ENCODE results near the gene MYO1F. TPM values are rescaled to one million over a fixed set of nuclear protein-coding genes. Genes with fewer than 3 reads are reported as not detected.
"Not testable (repeated sequence)": the region's sequence is repeated elsewhere in the genome, so short reads cannot be mapped to it uniquely, and the experiment has no call there.

The MYO1F gene
- total RNA-seq, 1 experiment from 2014 or later: 0.05 TPM

DNA sequence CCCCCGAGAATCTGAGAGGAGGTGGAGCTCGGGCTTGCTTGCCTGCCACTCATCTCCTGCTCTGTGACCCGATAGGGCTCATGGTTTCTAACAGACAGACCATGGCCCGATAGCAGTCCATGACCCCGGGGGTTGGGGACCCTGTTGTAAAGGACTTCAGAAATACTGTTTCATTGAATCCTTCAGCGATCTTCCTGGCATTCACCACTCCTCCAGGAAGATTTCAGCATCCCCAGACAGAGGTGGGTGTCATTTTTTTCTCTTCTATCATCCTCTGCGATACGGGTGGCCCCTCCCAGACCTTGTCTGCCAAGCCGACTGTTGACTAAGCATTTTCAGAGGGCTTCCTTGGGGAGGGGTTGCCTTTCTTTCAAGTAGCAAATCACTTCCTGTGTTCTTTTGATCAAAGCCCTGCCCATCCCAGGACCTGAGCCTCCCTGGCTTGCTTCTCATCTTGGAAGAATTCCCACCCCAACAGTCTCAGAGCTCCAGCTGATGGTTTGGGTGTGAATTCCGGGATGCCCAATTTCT is 1.7 kb downstream of the MYO1F start:
- in situ Hi-C loops (cut with HindIII; ENCODE audit: low pct_unique_long_range_greater_than_20kb, low sequenced_read_pairs): no loop called here
- no peak for DNase-seq (ENCODE audit: low read depth, low spot score)

DNA sequence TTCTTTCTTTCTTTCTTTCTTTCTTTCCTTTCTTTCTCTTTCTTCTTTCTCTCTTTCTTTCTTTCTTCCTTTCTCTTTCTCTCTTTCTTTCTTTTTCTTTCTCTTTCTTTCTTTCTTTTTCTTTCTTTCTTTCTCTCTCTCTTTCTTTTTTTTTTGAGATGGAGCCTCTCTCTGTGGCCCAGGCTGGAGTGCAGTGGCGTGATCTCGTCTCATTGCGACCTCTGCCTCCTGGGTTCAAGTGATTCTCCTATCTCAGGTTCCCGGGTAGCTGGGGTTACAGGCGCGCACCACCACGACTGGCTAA is 2.7 kb downstream of the MYO1F start:
- in situ Hi-C loops (cut with HindIII; ENCODE audit: low pct_unique_long_range_greater_than_20kb, low sequenced_read_pairs); DNase-seq (ENCODE audit: low read depth, low spot score): not testable (repeated sequence)

DNA sequence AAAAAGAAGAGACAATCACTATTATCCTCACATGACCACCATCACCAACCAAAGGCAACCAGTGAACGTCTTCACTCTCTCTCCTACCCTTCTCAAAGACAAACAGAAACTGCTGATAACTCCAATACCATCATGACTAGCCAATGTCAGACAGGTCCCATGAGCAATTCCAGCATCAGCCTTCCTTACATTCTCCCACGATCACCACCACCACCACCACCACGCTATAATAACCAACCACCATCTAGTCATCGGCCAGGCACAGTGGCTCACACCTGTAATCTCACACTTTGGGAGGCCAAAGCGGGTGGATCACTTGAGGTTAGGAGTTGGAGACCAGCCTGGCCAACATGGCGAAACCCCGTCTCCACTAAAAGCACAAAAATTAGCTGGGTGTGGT is 3.9 kb downstream of the MYO1F start:
- no peak for DNase-seq (ENCODE audit: low read depth, low spot score)
- in situ Hi-C loops (cut with HindIII; ENCODE audit: low pct_unique_long_range_greater_than_20kb, low sequenced_read_pairs): no loop called here

DNA sequence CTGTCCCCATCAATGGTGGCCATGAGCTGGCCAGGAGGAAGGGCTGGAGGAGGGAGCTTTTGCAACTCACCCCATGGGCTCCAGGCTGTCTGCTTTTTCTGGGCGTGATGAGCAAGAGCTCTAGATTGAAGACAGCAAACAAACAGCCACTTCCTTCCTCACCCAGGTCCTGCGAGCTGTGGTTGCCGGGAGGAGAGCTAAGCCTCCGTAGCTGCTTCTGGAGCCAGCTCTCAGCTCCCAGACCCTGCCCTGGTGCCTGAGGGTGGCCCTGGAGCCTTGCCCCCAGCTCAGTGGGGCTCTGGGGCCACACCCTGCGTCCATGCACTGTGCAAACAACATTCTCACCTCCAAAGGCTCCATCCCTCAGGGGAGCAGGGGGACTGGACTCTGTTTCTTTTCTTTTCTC is 6.2 kb downstream of the MYO1F start:
- in situ Hi-C loops (cut with HindIII; ENCODE audit: low pct_unique_long_range_greater_than_20kb, low sequenced_read_pairs): no loop called here
- DNase-seq (ENCODE audit: low read depth, low spot score): no peak

DNA sequence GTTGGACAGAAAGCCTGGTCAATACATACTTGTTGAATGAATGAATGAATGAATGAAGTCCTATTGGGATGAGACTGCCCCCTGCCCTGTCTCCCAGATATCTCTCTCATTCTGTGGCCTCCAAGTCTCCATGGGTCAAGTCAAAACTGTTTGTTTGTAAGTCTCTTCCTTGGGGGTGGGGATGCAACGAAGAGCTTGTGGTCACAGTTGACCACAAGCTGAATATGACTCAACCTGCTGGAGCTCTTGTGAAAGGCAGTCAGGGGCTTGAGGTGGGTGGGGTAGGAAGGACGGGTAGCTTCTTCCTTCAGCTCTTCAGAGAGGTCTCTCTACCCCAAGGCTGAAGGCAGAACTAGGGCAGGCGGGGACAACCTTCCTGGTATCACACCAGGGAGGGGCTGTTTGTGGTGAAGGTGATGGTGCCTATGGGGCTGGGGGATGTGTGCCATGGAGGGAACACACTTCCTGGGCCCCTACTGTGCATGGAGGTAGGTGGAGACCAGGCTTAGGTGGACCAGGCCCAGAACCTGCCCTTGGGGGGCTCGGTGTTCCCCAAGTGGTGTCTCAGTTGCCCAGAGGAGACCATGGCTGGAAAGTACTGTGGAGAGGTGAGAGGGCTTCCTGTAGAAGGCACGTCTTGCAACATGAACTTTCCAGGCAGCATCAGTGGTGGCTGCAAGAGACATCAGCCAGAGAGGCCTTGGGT is 8.0 kb downstream of the MYO1F start:
- peak; percentile 62 for DNase-seq (ENCODE audit: low read depth, low spot score)
- in situ Hi-C loops (cut with HindIII; ENCODE audit: low pct_unique_long_range_greater_than_20kb, low sequenced_read_pairs): no loop called here

DNA sequence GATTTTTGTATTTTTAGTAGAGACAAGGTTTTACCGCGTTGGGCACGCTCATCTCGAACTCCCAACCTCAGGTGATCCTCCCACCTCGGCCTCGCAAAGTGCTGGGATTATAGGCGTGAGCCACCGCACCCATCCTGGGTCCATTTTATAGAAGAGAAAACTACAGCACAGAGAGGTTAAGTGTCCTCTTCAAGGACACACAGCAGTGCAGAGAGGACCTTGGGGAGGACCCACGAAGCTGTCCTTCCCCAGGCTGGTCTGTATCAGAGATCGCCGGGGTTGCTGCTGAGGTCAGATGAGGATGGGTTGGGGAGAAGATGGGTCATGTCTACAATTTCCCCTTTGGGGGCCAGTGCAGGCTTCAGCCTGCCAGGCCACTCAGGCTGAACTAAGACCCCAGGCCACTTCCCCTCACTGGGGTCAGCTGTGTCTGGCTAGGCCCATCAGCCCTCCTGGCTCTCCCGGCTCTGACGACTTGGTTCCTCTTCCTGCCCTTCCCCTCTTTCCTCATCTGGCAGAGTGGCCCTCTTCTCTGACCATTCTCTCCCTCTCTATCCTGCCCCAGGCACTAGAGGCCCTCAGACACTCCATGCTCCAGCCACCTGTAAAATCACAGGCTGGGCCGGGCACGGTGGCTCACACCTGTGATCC is 9.6 kb downstream of the MYO1F start:
- DNase-seq (ENCODE audit: low read depth, low spot score): no peak
- in situ Hi-C loops (cut with HindIII; ENCODE audit: low pct_unique_long_range_greater_than_20kb, low sequenced_read_pairs): no loop called here

DNA sequence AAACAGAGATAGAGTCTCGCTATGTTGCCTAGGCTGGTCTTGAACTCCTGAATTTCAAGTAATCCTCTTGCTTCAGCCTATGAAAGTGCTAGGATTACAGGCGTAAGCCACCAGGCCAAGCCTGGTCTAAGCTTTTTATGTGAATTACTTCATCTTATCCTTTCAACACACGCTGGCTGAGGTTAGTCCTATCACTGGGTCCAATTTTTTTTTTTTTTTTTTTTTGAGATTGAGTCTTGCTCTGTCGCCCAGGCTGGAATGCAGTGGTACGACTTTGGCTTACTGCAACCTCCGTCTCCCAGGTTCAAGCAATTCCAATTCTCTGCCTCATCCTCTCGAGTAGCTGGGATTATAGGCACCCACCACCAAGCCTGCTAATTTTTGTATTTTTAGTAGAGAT is 10.4 kb downstream of the MYO1F start:
- in situ Hi-C loops (cut with HindIII; ENCODE audit: low pct_unique_long_range_greater_than_20kb, low sequenced_read_pairs): no loop called here
- DNase-seq (ENCODE audit: low read depth, low spot score): no peak

DNA sequence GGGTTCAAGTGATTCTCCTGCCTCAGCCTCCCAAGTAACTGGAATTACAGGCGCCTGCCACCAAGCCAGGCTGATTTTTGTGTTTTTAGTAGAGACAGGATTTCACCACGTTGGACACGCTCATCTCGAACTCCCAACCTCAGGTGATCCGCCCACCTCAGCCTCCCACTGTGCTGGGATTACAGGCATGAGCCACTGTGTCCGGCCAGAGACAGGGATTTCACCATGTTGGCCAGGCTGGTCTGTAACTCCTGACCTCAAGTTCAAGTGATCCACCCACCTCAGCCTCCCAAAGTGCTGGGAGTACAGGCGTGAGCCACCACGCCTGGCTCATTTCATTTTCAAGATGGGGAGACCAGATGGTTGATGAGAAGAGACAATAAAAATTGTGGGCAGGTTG is 12.4 kb downstream of the MYO1F start:
- DNase-seq (ENCODE audit: low read depth, low spot score); in situ Hi-C loops (cut with HindIII; ENCODE audit: low pct_unique_long_range_greater_than_20kb, low sequenced_read_pairs): not testable (repeated sequence)

DNA sequence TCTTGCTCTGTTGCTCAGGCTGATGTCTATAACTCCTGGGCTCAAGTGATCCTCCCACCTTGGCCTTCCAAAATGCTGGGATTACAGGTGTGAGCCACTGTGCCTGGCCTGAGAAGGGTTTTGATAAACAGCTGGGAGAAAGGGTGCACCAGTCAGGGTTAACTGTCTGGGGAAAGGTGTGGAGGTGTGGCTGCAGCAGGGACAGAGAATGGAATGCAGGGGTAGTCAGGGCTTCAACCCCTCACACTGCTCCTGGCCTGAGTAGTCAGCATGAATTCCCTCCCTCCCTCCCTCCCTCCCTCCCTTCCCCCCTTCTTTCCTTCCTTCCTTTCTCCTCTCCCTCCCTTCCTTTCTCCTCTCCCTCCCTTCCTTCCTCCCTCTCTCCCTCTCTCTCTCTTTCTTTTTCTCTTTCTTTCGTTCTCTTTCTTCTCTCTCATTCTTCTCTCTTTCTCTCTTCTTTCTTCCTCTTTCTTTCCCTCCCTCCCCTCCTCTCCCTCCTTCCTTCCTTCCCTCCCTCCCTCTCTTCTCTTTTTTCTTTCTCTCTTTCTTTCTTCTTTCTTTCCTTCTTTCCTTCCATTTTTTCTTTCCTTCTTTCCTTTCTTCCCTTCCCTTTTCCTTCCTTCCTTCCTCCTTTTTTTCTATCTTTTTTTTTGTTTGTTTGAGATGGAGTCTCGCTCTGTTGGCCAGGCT is 16.0 kb downstream of the MYO1F start:
- in situ Hi-C loops (cut with HindIII; ENCODE audit: low pct_unique_long_range_greater_than_20kb, low sequenced_read_pairs): no loop called here
- DNase-seq (ENCODE audit: low read depth, low spot score): no peak

DNA sequence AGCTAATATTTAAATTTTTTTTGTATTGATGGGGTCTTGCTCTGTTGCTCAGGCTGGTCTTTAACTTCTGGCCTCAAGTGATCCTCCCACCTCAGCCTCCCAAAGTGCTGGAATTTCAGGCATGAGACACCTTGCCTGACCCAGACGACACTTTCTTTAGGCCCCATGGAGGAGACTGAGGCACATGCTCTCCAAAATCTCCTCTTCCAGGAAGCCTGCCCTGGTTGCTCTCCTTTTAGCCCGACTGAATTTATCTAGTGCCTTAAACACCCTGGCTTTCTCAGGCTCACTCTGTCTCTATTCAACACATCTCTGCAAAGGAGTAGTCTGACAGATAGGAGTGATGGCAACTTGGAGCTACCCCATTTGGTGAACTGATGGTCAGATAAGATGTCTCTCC is 18.9 kb downstream of the MYO1F start:
- in situ Hi-C loops (cut with HindIII; ENCODE audit: low pct_unique_long_range_greater_than_20kb, low sequenced_read_pairs): no loop called here
- DNase-seq (ENCODE audit: low read depth, low spot score): no peak

DNA sequence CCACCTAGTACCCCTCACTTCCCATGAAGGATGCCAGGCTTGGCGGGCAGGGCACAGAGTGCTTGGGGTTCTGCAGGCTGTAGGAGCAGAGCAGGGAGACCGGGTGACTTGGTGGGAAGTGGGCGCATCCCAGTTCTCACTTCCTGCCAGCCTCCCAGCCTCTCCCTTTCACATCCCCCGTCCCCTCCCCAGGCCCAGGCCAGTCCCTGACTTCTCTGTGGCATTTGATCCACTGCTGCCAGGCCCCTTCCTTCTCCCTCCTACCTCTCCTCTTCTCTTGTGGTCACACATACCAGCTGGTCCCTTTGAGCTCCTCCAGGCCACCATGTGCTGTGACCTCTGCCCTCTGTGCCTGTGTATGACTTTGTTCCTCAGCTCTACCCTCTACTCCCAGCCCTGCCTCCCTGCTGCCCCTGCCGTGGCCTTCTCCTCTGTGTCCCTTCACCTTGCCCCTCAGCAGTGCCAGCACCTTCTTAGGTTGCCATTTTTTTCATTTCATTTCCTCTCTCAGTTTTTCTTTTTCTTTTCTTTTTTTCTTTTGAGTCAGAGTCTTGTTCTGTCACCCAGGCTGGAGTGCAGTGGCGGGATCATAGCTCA is 19.5 kb downstream of the MYO1F start:
- no peak for DNase-seq (ENCODE audit: low read depth, low spot score)

DNA sequence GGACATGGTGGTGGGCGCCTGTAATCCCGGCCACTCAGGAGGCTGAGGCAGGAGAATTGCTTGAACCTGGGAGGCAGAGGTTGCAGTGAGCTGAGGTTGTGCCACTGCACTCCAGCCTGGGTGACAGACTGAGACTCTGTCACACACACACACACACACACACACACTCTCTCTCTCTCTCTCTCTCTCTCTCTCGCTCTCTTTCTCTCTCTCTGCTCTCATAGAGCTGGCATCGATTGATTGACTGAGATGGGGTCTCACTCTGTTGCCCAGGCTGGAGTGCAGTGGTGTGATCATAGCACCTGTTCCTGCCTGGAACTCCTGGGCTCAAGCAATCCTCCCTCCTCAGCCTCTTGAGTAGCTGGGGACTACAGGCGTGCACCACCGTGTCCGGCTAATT is 23.5 kb downstream of the MYO1F start:
- in situ Hi-C loops (cut with HindIII; ENCODE audit: low pct_unique_long_range_greater_than_20kb, low sequenced_read_pairs); DNase-seq (ENCODE audit: low read depth, low spot score): not testable (repeated sequence)

More for the DNA sequence above, 19.5 kb downstream of the MYO1F start:
- in situ Hi-C loops (cut with HindIII; ENCODE audit: low pct_unique_long_range_greater_than_20kb, low sequenced_read_pairs): no loop called here

DNA sequence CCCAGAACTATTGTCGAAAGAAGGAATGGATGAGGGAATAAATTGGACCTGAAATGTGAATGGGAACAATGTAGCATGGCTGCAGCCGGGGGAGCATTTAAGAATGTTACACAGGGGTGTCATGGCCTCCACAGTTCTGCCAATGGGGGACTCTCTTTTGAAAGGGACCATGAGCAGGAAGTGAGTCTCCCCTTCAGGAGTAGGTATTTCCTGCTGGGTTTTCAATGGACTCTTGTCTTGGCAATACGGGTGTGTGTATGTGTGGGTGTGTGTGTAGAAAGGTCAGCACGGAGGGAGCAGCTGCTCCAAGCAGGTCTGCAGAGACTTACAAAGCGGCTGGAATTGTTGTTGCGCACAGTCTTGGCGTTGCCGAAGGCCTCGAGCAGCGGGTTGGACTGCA is 24.4 kb downstream of the MYO1F start:
- in situ Hi-C loops (cut with HindIII; ENCODE audit: low pct_unique_long_range_greater_than_20kb, low sequenced_read_pairs): no loop called here
- peak; percentile 66 for DNase-seq (ENCODE audit: low read depth, low spot score)

DNA sequence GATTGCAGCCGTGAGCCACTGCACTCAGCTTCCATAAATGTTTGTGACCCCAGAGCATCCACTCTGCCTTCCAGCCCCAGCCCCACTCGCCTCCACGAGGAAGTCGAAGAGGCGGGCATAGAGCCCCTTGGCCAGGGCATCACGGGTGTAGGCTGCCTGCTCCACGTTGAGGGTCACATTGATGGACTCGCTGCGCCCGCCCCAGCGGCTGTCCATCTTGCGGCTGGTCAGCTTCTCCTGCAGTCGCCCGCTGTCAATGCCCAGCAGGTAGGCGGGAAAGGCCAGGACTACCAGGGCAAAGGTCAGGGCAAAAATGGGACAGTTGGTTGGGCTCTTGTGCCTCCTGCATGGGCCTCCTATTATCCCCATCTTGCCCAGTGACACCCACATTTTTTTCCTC is 27.2 kb downstream of the MYO1F start:
- in situ Hi-C loops (cut with HindIII; ENCODE audit: low pct_unique_long_range_greater_than_20kb, low sequenced_read_pairs): no loop called here
- DNase-seq (ENCODE audit: low read depth, low spot score): no peak

DNA sequence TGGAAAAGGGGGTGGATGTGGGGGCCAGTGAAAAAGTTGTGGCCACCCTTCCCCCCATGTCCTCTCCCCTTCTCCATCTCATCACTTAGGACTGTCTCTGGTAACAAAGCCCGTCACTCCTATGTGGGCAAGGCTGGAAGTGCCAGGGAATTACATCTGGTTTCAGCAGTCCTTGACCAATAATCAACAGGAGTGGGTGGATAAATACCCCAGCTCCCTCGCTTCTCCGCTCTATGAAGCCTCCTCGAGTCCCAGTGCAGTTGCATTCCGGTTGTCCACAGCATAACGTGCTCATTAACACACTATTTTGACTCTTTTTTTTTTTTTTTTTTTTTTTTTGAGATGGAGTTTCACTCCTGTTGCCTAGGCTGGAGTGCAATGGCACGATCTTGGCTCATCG is 31.5 kb downstream of the MYO1F start:
- DNase-seq (ENCODE audit: low read depth, low spot score): no peak
- in situ Hi-C loops (cut with HindIII; ENCODE audit: low pct_unique_long_range_greater_than_20kb, low sequenced_read_pairs): no loop called here

DNA sequence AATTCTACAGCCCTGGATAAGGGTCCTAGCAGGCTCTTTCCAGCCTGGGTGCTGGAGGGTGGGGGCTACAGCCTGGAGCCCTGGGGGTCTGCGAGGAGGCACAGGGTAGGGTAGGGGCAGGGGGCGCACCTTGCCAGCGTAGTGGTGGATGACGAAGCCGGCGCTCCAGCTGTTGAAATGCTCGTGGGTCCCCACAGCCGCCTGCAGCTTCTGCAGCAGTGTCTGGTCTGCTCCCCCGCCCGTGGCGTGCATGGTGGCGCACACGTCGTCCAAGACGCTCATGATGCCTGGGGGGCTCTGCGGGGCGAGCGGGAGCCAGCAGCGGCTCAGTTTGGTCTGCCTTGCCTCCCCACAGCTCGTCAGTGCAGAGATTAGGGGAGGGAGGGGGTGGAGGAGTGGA is 33.1 kb downstream of the MYO1F start:
- no peak for DNase-seq (ENCODE audit: low read depth, low spot score)
- in situ Hi-C loops (cut with HindIII; ENCODE audit: low pct_unique_long_range_greater_than_20kb, low sequenced_read_pairs): no loop called here

DNA sequence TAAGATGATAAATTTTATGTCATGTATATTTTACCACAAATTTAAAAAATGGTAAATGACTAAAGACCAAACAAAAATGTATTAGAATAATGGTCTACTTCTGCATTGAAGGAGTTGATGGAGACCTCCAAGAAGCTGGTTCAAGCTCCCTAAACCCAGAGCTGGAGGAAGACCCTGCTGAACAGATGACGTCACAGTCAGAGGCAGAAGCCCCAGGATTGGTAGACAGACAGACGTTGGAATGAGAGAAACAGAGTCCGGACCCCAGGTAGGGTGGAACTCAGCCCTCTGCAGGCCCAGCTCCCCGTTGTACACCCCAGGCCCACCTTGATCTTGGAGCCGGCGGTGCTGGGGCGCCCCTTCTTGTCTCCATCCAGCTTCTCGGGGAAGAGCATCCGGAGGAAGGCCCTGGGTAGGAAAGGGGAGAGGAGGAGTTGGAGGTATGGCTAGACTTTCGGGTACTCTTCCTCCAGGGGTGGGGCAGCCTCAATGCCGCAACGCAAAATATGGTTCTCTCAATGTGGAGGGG is 37.6 kb downstream of the MYO1F start:
- DNase-seq (ENCODE audit: low read depth, low spot score): no peak
- in situ Hi-C loops (cut with HindIII; ENCODE audit: low pct_unique_long_range_greater_than_20kb, low sequenced_read_pairs): no loop called here

DNA sequence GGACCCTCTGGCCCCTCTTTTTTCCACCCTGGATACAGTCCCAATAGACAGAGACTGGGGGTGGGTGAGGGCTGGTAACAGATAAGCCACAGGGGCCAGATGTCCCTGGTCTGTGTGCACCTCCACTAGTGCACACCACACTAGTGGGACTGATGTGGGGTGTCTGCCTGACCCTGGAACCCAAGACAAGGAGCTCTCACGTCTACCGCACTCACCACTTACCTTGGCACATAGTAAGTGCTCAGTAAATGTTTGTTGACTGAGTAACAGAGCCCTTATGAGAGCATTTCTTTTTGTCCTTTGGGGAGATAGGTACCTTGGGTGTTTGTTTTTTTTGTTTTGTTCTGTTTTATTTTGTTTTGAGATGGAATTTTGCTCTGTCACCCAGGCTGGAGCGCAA is 40.1 kb downstream of the MYO1F start:
- DNase-seq (ENCODE audit: low read depth, low spot score): no peak
- in situ Hi-C loops (cut with HindIII; ENCODE audit: low pct_unique_long_range_greater_than_20kb, low sequenced_read_pairs): no loop called here

All from SK-MEL-5 (cell line).